ENCODE data around the gene CCDC201.

Gene CCDC201, protein sequence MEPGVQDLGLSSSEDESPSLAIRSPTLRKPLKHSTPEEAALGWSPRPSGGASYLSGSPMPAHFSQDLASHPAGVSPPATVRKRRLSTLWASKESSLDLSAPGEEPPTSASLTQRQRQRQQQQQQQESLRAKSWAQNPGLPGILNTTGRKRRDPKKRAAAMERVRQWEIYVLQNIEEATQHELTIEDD

GRCh38 chr7:45873035-45873354, at the start of gene CCDC201:
Gene CCDC201 (minus strand): TSS chr7:45873082. CDS start chr7:45873007, 75 bp downstream.
- TF ChIP-seq JUND (IDR thresholded peaks at IDR 0.05; ENCODE audit: low read depth) = no peak
- in situ Hi-C loops (cut with HindIII; ENCODE audit: low pct_unique_long_range_greater_than_20kb, low sequenced_read_pairs) = no loop called here
- no peak for DNase-seq (ENCODE audit: low read depth in 1 of 2, low spot score in 1 of 2)

- peak; percentile 66 to 70 for DNase-seq (ENCODE audit: low read depth in 1 of 2, low spot score in 1 of 2)
- in situ Hi-C loops (cut with HindIII; ENCODE audit: low pct_unique_long_range_greater_than_20kb, low sequenced_read_pairs) = no loop called here
- no peak for TF ChIP-seq JUND (IDR thresholded peaks at IDR 0.05; ENCODE audit: low read depth)
Measured at GRCh38 chr7:45921699-45922519, 49.0 kb upstream of the CCDC201 start.

DNA sequence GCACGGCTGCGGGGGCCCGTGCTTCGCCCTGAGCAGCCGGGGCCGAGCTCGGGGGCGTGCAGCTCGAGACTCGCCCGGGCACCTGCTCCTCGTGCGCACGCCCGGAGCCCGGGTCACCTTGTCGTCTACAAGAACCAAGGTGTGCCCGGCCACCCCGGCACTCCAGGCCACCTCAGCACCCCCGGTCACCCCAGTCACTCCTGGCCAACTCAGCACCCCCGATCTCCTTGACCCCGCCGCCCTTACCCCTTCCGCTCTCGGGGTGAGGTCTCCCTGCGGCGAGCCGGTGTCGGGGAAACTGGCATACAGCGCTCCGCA, 48.5 kb upstream of the CCDC201 start:
- no peak for TF ChIP-seq JUND (IDR thresholded peaks at IDR 0.05; ENCODE audit: low read depth)
- in situ Hi-C loops (cut with HindIII; ENCODE audit: low pct_unique_long_range_greater_than_20kb, low sequenced_read_pairs) = no loop called here
- DNase-seq (ENCODE audit: low read depth in 1 of 2, low spot score in 1 of 2) = no peak

DNA sequence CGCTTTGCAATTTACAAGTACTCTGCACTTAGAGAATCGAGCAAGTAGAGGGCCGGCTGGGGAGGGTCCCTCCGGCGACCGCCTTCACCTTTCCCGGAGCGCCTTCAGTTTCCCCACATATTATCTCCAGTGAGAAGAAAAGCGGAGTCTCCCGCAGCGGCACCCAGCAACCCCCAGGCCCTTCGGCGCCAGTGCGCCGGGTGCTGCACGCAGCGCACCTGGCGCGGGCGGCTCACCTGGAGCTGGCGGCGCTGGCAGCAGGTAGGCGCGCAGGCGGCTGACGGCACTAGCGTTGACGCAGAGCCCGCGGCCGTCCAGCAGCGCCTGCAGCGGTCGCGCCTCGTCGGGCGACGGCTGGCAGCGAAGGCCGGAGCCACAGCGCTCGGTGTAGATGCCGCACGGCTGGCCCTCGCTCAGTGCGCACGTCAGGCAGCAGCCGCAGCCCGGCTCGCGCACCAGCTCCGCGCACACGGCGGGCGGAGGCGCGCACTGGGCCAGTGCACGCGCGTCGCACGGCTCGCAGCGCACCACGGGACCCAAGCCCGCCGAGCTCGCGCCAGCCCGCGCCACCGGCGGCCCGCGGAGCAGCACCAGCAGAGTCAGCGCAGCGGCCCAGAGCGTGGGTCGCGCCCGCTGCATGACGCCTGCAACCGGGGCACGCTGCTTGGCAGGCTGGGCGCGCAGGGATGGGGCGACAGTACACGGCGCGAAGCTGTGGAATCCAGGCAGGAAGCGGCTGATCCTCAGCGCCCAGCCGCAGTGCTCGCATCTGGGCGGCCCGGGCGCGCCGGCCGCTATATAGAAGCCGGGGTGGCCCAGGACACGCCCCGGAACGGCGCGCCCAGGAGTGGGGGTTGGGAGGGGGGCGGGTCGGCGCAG, 47.9 kb upstream of the CCDC201 start, which contains the start of gene IGFBP3:
IGFBP3 (minus strand) TSS at position 771 of the 879 bp plus-strand sequence; CDS start at position 639, 132 bp downstream.
- peak; percentile 73 to 77 for DNase-seq (ENCODE audit: low read depth in 1 of 2, low spot score in 1 of 2)
- in situ Hi-C loops (cut with HindIII; ENCODE audit: low pct_unique_long_range_greater_than_20kb, low sequenced_read_pairs) = no loop called here
- TF ChIP-seq JUND (IDR thresholded peaks at IDR 0.05; ENCODE audit: low read depth) = no peak

- no peak for TF ChIP-seq JUND (IDR thresholded peaks at IDR 0.05; ENCODE audit: low read depth)
- in situ Hi-C loops (cut with HindIII; ENCODE audit: low pct_unique_long_range_greater_than_20kb, low sequenced_read_pairs) = no loop called here
- DNase-seq (ENCODE audit: low read depth in 1 of 2, low spot score in 1 of 2) = no peak
Measured at GRCh38 chr7:45919993-45920459, 47.1 kb upstream of the CCDC201 start.

DNA sequence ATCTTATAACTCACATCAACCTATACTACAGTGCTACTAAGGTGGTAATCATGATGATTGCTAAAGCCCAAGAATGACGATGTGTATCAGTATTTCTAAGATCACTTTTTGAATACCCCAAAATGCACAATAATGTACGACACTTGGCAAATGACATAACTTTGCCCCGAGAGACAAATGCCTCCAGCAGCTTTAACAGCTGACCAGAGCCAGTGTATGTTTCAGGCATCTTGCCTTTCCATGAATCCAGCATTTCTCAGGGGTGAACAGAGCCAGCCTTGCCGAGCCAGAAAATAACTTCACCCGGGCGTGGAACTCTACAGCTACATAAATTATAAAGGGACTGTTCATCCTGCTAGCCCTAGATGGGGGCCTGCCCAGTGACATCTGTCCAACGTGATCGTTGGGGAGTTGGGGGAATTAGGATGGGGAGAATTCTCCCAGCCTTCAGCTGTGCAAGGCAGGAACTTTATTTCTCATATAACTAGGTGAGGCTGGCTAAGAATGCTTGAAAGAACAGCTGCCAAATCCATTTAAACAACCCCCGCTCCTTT, 46.4 kb upstream of the CCDC201 start:
- in situ Hi-C loops (cut with HindIII; ENCODE audit: low pct_unique_long_range_greater_than_20kb, low sequenced_read_pairs) = no loop called here
- no peak for DNase-seq (ENCODE audit: low read depth in 1 of 2, low spot score in 1 of 2)
- TF ChIP-seq JUND (IDR thresholded peaks at IDR 0.05; ENCODE audit: low read depth) = no peak

- no peak for TF ChIP-seq JUND (IDR thresholded peaks at IDR 0.05; ENCODE audit: low read depth)
- in situ Hi-C loops (cut with HindIII; ENCODE audit: low pct_unique_long_range_greater_than_20kb, low sequenced_read_pairs) = no loop called here
- DNase-seq (ENCODE audit: low read depth in 1 of 2, low spot score in 1 of 2) = no peak
Measured at GRCh38 chr7:45918556-45918955, 45.7 kb upstream of the CCDC201 start.

DNA sequence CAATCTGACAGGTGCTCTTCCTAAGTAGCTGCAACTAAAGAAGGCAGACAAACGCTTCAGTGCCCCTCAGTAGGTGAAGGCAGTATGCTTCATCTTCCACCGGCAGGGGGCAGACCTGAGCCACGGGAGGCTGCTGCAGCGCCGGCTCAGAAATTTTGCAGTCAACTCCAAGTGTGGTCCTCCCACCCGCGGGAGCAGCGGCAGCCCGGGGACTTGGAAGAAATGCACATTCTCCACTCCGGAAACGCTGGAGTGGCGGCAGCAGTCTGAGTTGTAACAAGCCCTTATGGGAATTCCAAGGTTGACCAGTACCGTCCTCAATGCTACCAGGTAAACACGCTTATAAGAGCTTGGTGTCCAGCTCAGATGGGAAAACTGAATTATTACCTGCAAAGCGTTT, 44.8 kb upstream of the CCDC201 start:
- in situ Hi-C loops (cut with HindIII; ENCODE audit: low pct_unique_long_range_greater_than_20kb, low sequenced_read_pairs) = no loop called here
- DNase-seq (ENCODE audit: low read depth in 1 of 2, low spot score in 1 of 2) = peak; percentile 75 to 88
- TF ChIP-seq JUND (IDR thresholded peaks at IDR 0.05; ENCODE audit: low read depth) = no peak

DNA sequence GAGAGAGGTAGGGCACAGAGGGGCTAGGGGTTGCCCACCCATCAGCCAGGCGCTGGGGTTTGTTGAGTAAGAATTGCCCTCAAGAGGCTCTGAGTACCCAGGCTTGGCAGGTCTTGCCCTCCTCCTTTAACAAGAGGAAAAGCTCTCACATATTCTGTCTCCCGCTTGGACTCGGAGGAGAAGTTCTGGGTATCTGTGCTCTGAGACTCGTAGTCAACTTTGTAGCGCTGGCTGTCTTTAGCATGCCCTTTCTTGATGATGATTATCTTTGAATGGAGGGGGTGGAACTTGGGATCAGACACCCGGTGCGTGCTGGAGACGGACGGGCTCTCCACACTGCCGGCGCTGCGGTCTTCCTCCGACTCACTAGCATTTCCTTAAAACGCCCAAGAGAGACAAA, 44.2 kb upstream of the CCDC201 start:
- TF ChIP-seq JUND (IDR thresholded peaks at IDR 0.05; ENCODE audit: low read depth) = no peak
- no peak for DNase-seq (ENCODE audit: low read depth in 1 of 2, low spot score in 1 of 2)
- in situ Hi-C loops (cut with HindIII; ENCODE audit: low pct_unique_long_range_greater_than_20kb, low sequenced_read_pairs) = no loop called here

GRCh38 chr7:45915606-45916005, 42.7 kb upstream of the CCDC201 start:
- no peak for DNase-seq (ENCODE audit: low read depth in 1 of 2, low spot score in 1 of 2)
- no peak for TF ChIP-seq JUND (IDR thresholded peaks at IDR 0.05; ENCODE audit: low read depth)
- in situ Hi-C loops (cut with HindIII; ENCODE audit: low pct_unique_long_range_greater_than_20kb, low sequenced_read_pairs) = no loop called here

DNA sequence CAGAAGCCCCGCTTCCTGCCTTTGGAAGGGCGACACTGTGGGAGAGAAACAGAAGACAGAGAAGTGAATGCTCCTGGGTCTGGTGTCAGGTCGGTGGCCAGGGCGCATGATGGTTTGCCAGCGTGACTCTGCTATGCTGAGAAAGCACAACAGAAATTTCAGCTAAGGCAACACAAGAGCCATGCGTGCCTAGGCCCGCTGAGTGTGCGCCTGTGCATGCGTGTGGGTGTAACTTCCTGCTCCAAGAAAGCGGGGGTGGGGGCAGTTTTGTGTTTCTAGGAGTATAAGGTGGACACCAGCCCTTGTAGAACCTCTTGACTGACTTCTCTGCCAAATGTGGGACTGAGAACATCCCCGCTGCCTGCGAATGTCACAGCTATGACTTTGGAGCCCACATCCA, 42.0 kb upstream of the CCDC201 start:
- TF ChIP-seq JUND (IDR thresholded peaks at IDR 0.05; ENCODE audit: low read depth) = no peak
- DNase-seq (ENCODE audit: low read depth in 1 of 2, low spot score in 1 of 2) = no peak
- in situ Hi-C loops (cut with HindIII; ENCODE audit: low pct_unique_long_range_greater_than_20kb, low sequenced_read_pairs) = no loop called here

DNA sequence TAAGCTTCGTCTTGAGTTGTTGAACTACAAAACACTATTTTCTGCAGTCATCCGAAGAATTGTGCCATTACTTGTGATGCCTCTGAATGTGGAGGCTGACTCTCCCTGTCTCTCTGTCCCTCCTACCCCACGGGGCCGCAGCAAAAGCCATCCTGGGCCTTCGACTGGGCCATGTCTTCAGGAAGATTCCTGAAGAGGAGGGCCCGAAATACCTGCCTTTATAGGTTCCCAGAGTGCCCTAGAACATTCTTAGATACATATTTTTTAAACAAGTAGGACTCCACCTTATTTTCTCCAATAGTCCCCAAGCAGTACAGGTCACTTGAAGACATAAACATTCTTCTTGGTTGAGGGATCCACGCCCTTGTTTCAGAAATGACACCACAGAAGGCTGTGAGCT, 40.1 kb upstream of the CCDC201 start:
- TF ChIP-seq JUND (IDR thresholded peaks at IDR 0.05; ENCODE audit: low read depth) = no peak
- in situ Hi-C loops (cut with HindIII; ENCODE audit: low pct_unique_long_range_greater_than_20kb, low sequenced_read_pairs) = no loop called here
- DNase-seq (ENCODE audit: low read depth in 1 of 2, low spot score in 1 of 2) = no peak
